Tibial artery (tissue), 4 donors: ENCODE data around the gene VPS37C.

ENCODE experiments used
- DNase-seq, 2 donors: peaks; one replicate each; pipeline ENCODE4 v3.0.0-alpha.2; 2019
- H3K27ac ChIP-seq, 2 donors: fragments of 200-600 bp; sonication (generic) in 1 of 2; 1 replicate in 1 of 2; 2 replicates in 1 of 2; pipeline ENCODE4 v1.5.1; 2018 to 2019; ENCODE audit warnings: mild to moderate bottlenecking in 1 of 2
- H3K27me3 ChIP-seq, 2 donors: fragments of 200-600 bp; sonication (generic) in 1 of 2; one replicate each; pipeline versions ENCODE4 v1.5.1 to v1.6.0; 2016 to 2019
- H3K36me3 ChIP-seq, 3 donors: fragments of 200-600 bp; sonication (generic) in 2 of 3; one replicate each; pipeline ENCODE4 v1.5.1; 2016 to 2019; ENCODE audit warnings: mild to moderate bottlenecking in 2 of 3
- H3K4me1 ChIP-seq, 4 donors: fragments of 200-600 bp; sonication (generic) in 2 of 4; 1 replicate in 3 of 4; 2 replicates in 1 of 4; pipeline ENCODE4 v1.5.1; 2016 to 2019
- H3K4me3 ChIP-seq, 2 donors: fragments of 200-600 bp; sonication (generic) in 1 of 2; 1 replicate in 1 of 2; 2 replicates in 1 of 2; pipeline ENCODE4 v1.5.1; 2018 to 2019; ENCODE audit warnings: mild to moderate bottlenecking in 2 of 2
- H3K9me3 ChIP-seq, 3 donors: fragments of 200-600 bp; sonication (generic) in 1 of 3; one replicate each; pipeline ENCODE4 v1.5.1; 2016 to 2019
- intact Hi-C: fragments of 100-400 bp; cut with DNase I; formaldehyde crosslinking; loops from one replicate; pipeline ENCODE4 v1.15.0; 2023; ENCODE audit warnings: low total_unique reads
- TF ChIP-seq, protein P1 (sequence below), 2 experiments: fragments of 200-600 bp in 1 of 2; fragments of 450-650 bp in 1 of 2; IDR thresholded peaks; one replicate each; pipeline ENCODE4 v1.5.1; 2017 to 2019; ENCODE audit warnings: antibody characterized with exemption in 2 of 2, mild to moderate bottlenecking in 1 of 2, moderate library complexity in 1 of 2

Gene VPS37C

GRCh38 chr11:61144511-61145179 lies 16.6 kb downstream of the VPS37C start:
- TF ChIP-seq, protein P1, sequence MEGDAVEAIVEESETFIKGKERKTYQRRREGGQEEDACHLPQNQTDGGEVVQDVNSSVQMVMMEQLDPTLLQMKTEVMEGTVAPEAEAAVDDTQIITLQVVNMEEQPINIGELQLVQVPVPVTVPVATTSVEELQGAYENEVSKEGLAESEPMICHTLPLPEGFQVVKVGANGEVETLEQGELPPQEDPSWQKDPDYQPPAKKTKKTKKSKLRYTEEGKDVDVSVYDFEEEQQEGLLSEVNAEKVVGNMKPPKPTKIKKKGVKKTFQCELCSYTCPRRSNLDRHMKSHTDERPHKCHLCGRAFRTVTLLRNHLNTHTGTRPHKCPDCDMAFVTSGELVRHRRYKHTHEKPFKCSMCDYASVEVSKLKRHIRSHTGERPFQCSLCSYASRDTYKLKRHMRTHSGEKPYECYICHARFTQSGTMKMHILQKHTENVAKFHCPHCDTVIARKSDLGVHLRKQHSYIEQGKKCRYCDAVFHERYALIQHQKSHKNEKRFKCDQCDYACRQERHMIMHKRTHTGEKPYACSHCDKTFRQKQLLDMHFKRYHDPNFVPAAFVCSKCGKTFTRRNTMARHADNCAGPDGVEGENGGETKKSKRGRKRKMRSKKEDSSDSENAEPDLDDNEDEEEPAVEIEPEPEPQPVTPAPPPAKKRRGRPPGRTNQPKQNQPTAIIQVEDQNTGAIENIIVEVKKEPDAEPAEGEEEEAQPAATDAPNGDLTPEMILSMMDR (IDR thresholded peaks at IDR 0.05) = no peak
- Histone ChIP-seq H3K27ac (no peak overlapping the region), H3K4me3 (no peak overlapping the region), H3K36me3 (peaks cover 0 to 6% (median 5%) of the 10 kb centered on the region in 3 donors), H3K27me3 (no peaks in the 10 kb centered on the region), H3K4me1 (peaks cover 0 to 55% (median 35%) of the 10 kb centered on the region in 4 donors), H3K9me3 (no peaks in the 10 kb centered on the region)
- intact Hi-C loops = no loop called here
- DNase-seq = peak in 1 of 2 donors; percentile 44

- H3K9me3 ChIP-seq = no peaks in the 10 kb centered on the region
- no peak overlapping the region for H3K27ac ChIP-seq
- no peak for DNase-seq
- H3K4me1 ChIP-seq = peaks cover 0 to 53% (median 36%) of the 10 kb centered on the region in 4 donors
- TF ChIP-seq, protein P1 (IDR thresholded peaks at IDR 0.05) = no peak
- no peaks in the 10 kb centered on the region for H3K27me3 ChIP-seq
- intact Hi-C loops = no loop called here
- H3K4me3 ChIP-seq = no peak overlapping the region
- peaks cover 0 to 19% (median 5%) of the 10 kb centered on the region in 3 donors for H3K36me3 ChIP-seq
These were observed 18.8 kb downstream of the VPS37C start for GRCh38 chr11:61142424-61142823.

GRCh38 chr11:61141601-61142028 lies 19.6 kb downstream of the VPS37C start:
- DNase-seq = peak in 1 of 2 donors; percentile 63
- peaks cover 0 to 24% (median 5%) of the 10 kb centered on the region in 3 donors for H3K36me3 ChIP-seq
- H3K9me3 ChIP-seq = no peaks in the 10 kb centered on the region
- intact Hi-C loops = no loop called here
- H3K4me1 ChIP-seq = peaks cover 0 to 45% (median 32%) of the 10 kb centered on the region in 4 donors
- no peaks in the 10 kb centered on the region for H3K27me3 ChIP-seq
- H3K4me3 ChIP-seq = no peak overlapping the region
- TF ChIP-seq, protein P1 (IDR thresholded peaks at IDR 0.05) = no peak
- H3K27ac ChIP-seq = no peak overlapping the region

DNA sequence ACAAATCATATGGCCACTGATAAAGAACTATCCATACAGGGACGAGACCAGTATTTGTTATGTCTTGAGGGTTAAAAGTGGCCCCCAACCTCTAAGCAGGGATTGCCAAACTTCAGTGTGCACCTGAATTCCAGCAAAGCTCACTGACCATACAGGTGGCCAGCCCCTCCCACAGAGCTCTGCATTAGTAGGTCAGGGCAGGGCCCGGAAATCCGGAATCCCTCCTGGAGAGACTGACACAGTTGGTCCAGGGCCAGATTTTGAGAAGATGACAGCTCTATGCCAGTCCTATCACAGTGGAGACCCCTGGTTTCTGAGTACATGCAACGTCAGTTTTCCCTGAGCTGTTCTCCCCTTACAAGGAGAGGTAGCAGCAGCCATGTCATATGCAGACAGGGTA lies 20.8 kb downstream of the VPS37C start:
- Histone ChIP-seq H3K4me3 (no peak overlapping the region), H3K27ac (no peak overlapping the region), H3K36me3 (peaks cover 0 to 19% (median 0%) of the 10 kb centered on the region in 3 donors), H3K9me3 (no peaks in the 10 kb centered on the region), H3K27me3 (no peaks in the 10 kb centered on the region), H3K4me1 (peaks cover 0 to 41% (median 30%) of the 10 kb centered on the region in 4 donors)
- DNase-seq = peak in 1 of 2 donors; percentile 31
- TF ChIP-seq, protein P1 (IDR thresholded peaks at IDR 0.05) = no peak
- intact Hi-C loops = no loop called here

- Histone ChIP-seq H3K4me1 (peaks cover 0 to 41% (median 27%) of the 10 kb centered on the region in 4 donors), H3K9me3 (no peaks in the 10 kb centered on the region), H3K27ac (peak overlapping the region in 1 of 2 donors; percentile 38), H3K4me3 (no peak overlapping the region), H3K36me3 (peaks cover 0 to 27% (median 7%) of the 10 kb centered on the region in 3 donors), H3K27me3 (no peaks in the 10 kb centered on the region)
- TF ChIP-seq, protein P1 (IDR thresholded peaks at IDR 0.05) = no peak
- no peak for DNase-seq
- intact Hi-C loops = no loop called here
These were observed 21.8 kb downstream of the VPS37C start for GRCh38 chr11:61139387-61139786.
